DMS153 (cell line): Measurements from ENCODE around the gene ICAM5.
A peak's percentile ranks its signal among the peaks of the same experiment; 100 is the strongest.
"Not testable (repeated sequence)": the region's sequence is repeated elsewhere in the genome, so short reads cannot be mapped to it uniquely, and the experiment has no call there.

Source experiments
- DNase-seq: peaks from one replicate; lab custom pipeline; 2025; lab: John Stamatoyannopoulos, UW

The ICAM5 gene

DNA sequence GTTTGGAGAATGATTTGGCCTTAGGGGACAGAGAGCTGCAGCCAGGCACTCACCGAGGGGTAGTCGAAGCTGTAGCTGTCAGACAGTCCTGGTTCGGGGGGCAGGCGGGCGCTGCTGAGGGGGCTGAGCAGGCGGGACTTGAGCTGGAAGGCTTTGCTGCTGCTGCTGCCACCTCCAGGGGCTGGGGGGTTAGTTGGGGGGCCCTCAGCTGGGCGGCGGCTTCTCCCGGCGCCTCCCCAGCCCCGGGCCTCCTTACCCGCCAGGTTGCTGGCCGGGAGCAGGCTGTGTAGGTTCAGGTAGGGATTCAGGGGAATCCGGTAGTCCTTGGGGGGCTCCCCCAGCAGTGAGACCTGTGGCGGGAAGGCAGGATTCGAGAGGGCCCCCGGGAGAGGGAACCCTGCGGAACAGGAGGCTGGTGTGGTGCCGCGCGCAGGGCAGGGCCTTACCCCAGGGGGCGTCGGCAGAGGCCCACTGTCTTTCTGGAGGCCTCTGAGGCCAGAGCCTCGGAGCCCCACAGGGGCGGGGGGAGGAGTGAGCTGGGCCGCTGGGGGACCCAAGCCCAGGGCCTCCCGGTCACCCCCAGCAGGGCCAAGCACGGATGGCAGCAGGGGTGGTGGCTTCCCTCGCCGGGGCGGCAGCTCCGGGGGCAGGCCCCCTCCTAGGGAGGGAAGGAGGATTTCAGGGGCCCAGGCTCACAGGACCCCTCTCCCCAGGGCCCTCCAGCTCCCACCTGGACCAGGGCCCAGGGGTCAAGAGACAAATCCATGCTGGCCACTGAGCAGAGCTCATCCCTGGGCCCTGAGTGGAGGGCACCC is 31.1 kb downstream of the ICAM5 start:
- DNase-seq = no peak

DNA sequence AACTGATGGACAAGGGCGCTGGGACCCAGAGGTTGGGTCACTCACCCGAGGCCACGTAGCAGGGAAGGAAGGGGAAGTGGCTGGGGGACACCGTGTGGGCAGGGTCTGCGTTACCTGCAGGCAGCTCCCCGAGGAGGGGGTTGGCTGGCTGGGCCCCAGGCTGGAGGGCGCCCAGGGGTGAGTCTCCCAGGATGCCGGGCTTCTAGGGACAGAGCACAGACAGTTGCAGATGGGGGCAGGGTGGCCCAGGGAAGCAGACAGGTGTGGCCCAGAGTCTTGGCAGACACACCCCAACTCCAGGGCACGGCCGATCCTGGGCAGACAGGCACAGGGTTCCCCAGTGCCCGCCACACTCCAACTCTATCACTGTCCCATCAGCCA is 31.7 kb downstream of the ICAM5 start:
- no peak for DNase-seq

DNA sequence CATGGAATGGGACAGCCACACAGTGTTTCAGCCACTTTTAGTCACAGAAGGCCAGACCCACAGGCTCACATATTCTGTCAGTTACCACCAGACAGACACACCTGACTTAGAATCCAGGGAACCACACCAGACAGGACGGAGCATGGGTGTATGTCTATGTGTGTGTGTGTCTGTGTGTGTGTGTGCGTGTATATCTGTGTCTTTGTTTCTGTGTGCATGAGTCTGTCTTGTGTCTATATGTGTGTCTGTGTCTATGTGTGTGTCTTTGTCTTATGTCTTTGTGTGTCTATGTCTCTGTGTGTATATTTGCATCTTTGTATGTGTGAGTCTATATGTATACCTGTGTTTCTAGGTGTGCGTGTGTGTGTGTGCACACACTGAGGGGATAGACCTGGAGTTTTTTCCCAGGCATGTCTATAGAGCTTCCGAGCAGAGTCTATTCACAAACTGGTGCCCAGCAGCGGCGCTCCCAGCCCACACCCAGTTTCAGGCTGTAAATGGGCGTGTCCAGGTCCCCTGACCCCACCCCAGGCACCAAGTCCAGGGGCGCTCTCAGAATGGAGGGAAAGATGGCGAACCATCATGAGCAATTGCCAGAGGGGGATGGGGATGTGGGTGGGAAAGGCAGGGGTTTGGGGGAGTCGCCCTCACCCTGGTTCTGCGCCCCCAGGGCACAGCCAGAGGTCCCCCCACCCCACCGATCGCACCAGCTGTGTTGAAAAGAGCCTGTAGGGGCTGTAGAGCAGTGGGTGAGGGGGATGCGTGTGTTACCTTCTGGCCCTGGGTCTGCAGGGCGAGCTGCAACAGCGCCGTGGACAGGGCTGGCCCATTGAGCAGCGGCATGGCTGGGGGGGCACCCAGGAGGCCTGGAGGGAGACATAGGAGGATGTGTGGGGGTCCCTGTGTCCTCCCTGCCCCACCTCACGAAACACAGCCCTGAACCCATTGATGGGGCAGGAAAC is 32.4 kb downstream of the ICAM5 start:
- DNase-seq = no peak

GRCh38 chr19:10325732-10326131 is 36.0 kb downstream of the ICAM5 start:
- DNase-seq = no peak

DNA sequence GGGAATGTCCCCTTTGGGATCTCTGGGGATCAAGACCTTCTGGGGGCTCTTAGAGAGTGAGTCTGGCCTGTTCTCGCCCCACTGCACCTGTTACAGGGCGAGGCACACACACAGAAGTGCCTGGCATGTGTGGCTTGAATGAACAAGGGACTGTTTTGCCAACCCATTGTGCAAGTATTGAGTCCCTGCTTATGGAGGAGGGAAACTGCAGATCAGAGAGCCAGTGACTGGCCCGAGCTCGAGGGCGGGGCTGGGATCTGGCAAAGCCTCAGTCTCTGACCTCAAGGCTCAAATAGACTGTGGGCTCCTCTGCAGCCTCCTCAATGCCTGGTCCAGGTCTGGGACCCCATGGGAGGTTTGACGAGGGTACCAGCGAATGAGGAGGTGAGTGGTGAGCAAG is 38.0 kb downstream of the ICAM5 start:
- no peak for DNase-seq

DNA sequence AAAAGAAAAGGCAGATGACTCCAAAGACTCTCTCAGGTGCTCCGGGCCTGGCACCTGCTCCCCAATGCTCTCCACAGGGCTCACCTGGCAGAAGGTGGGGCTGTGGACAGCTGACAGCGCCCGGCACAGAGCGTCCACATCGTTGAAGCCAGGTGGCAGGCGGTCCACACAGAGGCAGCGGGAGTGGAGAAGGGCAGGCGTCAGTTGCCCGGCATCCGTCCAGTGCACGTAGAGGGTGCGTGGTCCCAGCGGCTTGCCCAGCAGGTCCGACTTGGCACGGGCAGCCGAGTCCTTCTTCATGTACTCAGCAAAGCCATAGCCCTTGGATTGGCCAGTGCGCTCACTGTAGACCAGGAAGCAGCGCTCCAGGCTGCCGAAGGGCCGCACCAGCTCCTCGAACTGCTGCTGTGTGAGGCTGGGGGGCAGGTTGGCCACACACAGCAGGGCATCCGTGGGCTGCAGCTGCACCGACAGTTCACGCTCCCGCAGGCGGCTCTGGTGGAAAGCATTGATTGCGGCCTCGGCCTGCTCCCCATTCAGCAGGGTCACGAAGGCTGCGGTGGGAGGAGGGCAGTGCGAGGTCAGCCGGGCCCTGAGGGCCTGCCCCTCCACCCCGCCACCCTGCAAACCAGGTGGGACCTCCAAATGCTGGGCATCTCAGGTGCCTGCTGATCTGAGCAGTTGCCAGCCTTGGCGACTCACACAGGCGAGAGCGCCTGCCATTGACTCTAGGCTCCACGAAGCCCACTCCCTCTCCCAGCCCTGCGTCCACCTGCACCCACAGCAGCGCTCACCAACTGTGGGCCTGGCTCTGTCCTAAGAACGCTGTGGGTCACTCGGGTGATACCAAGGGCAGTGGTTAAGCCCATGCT is 39.0 kb downstream of the ICAM5 start:
- DNase-seq = no peak

- DNase-seq = no peak
Measured at GRCh38 chr19:10329555-10329954, 39.8 kb downstream of the ICAM5 start.

DNA sequence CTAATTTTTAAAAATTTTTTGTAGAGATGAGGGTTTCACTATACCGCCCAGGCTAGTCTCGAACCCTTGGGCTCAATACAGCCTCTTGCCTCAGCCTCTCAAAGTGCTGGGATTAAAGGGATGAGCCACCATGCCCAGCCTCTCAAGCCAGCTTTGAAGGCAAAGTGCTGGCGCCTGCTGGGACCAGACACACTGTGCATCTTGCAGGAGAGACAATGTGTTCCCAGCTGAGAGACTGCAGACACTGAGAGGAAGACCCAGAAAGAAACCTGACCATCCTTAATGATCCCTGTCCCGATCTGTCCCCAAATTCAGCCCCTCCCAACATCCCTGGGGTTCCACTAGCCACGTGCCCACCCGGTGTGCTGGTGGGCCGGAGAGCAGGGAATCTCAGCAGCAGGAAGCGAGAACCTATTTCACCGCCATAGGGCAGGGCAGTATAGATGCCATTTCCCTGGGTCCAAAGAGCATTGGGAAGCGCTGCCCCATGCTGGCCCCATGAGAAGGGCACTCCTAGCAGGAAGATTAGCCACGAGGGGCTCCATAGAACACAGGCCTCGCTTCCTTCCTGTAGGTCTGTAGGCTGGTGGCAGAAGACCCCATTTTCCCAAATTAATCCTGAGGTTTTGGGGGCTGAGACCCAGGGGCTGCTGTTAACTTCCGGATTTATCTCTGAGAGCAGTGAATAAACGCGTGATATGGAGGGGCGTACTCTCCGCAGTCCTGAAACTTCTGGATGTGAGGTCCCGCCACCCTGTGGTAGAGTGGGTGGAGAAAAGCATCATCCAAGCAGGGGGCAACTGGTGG is 42.6 kb downstream of the ICAM5 start:
- no peak for DNase-seq

- peak; percentile 95 for DNase-seq
Measured at GRCh38 chr19:10332965-10333757, 43.4 kb downstream of the ICAM5 start, which contains the start of gene RAVER1. TSS of gene RAVER1 (minus strand) at chr19:10333529. CDS start at chr19:10333507, 22 bp downstream.

DNA sequence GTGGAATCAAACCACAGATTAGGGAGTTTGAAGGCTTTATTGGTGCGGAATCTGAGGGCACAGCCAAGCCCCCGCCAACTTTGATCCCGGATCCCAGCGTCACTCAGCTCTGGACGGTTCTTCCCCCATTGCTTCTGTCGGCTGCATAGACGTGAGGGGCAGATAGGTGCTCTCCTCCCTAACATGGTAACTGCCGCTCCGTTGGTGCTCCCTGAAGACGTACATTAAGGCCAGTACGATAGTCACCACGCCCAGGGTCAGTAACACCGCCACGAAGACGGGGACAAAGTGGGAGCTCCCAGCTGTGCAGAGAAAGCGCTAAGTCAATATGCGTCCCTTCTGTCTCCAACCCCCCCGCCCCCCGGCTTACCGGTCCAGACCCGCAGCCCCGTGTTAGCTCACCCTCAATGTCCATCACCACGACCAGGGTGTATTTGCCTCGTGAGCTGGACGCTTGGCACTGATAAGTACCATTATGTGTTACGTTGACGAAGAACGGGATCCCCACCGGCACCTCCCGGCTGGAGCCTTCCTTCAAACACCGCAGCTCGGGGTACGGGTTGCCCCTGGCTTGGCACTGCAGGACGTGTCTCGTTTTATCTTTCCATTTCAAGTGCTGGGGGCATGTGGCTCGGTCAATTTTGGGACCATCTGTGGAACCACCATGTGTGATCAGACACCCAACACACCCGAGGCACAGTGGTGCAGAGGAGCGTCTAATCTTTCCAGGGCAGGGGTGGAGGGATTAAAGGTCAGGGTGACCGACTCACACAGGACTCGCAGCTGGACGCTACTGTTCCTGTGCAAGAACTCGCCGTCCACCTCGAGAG is 44.2 kb downstream of the ICAM5 start:
- DNase-seq = no peak

GRCh38 chr19:10334588-10335351 is 45.0 kb downstream of the ICAM5 start:
- DNase-seq = peak; percentile 17

- no peak for DNase-seq
Measured at GRCh38 chr19:10335352-10335985, 45.7 kb downstream of the ICAM5 start.

GRCh38 chr19:10336725-10337124 is 47.0 kb downstream of the ICAM5 start:
- not testable (repeated sequence) for DNase-seq

DNA sequence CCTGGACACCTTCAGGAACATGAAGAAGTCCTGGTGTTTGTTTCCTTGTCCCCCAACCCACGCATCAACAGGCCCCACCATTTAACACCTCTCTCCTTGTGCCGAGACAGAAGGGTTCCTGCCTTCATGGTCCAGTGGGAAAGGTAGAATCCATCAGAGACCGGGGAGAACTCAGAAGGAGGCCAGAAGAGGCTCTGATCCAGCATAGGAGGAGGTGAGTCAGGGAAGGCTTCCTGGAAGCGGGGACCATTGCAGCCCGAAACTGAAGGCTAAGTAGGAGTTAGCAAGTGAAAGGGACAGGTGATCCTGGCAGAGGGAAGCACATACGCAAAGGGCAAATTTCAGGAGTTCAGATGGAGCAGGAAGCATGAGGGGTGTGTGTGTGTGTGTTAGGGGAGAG is 49.2 kb downstream of the ICAM5 start:
- no peak for DNase-seq

- no peak for DNase-seq
Measured at GRCh38 chr19:10339380-10339960, 49.7 kb downstream of the ICAM5 start, which contains the start of gene ICAM3. TSS of gene ICAM3 (minus strand) at chr19:10339624. CDS start at chr19:10339614, 10 bp downstream.

DNA sequence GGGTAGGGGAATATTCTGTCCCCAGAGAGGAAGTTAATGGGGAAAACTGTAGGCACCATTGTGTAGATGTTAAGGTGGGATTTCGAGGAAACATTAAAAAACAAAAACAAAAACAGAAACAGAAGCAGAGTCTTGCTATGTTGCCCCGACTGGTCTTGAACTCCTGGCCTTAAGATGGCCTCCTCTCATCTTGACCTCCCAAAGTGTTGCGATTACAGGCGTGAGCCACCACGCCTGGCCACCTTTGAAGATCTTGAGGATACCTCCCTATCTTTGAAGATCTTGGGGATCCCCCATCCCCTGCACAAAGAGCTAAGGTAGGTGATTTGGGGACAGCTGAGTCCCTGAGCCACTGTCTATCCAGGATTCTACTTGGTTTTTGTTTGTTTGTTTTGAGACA is 50.2 kb downstream of the ICAM5 start:
- DNase-seq = no peak

DNA sequence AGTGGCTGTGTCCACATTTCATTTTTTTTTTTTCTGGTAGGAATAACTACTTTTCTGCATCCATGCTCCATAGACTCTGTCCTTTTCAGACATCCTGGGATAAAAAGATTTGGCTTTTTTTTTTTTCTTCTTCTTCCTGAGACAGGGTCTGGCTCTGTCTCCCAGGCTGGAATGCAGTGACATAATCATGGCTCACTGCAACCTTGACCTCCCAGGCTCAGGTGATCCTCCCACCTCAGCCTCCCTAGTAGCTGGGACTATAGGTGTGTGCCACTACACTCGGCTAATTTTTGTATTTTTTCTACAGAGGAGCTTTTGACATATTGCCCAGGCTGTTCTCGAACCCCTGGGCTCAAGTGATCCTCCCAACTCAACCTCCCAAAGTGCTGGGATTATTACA is 53.7 kb downstream of the ICAM5 start:
- DNase-seq = no peak

GRCh38 chr19:10344780-10345179 is 55.0 kb downstream of the ICAM5 start:
- DNase-seq = no peak
